Activated effector memory CD4-positive, alpha-beta T cell treated with Interleukin-2 at 50 U/mL for 16 hours (primary cell): ENCODE measurements around the gene MLLT3.

ENCODE experiments used
- DNase-seq: peaks from one replicate; pipeline ENCODE4 v3.0.0-alpha.2; 2020

MLLT3 gene

GRCh38 chr9:20553558-20554149, 68.6 kb downstream of the MLLT3 start:
- no peak for DNase-seq

GRCh38 chr9:20552874-20553557, 69.3 kb downstream of the MLLT3 start:
- DNase-seq: no peak

- no peak for DNase-seq
Measured at GRCh38 chr9:20551835-20552234, 70.5 kb downstream of the MLLT3 start.

DNA sequence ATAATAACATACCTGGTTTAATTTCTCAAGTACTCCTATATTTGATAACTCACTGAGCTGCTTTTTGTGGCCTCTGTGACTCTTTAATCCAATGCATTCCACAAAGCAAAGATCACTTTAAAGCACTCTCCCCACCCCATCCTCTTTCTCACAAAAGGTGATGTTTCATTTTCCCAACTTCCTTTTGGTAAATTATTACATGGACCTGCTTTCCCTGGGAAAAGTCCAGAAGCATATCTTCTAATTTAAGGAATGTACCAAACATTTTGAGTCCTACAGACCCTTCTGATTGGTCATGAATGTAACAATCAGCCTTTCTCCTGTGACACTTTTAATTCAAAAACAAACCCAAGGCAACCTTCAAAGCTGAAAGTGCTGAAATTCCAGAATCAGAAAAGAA, 71.1 kb downstream of the MLLT3 start:
- no peak for DNase-seq

- DNase-seq: no peak
Measured at GRCh38 chr9:20550326-20550725, 72.0 kb downstream of the MLLT3 start.

DNA sequence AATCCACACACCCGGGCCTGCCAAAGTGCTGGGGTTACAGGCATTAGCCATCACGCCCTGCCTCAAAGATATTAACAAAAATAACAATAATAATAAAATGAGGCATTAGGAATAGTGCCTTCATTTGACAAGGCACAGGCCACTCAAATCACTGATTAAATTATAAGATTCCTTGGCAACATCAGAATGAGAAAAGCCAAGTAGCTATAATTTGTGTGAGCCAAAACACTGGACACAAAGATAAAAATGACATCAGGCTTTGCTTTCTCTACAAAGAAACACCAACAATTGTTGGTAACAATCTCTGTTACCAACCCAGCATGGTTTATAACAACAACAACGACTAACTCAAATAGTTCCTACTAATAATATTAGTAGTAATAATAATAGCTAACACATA, 73.2 kb downstream of the MLLT3 start:
- no peak for DNase-seq

DNA sequence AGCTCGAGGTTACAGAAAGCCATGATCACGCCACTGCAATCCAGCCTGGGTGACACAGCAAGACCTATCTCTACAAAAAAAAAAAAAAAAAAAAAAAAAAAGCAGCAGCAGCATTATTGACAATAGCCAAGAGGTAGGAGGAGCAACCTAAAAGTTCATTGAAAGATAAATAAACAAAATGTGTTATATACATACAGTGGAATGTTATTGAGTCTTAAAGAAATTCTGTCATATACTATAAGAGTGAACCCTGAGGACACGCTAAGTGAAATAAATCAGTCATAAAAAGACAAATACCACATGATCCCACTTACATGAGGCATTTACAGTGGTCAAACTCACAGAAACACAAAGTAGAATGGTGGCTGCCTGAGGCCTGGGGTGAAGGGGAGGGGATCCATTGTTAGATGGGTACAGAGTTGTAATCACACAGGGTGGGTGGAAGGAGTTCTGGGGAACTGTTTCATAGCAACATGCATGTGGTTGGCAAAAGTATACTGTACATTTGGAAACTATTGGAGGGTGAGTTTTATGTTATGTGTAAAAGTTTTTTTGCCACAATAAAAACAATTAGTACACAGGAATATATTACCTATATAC, 77.2 kb downstream of the MLLT3 start:
- no peak for DNase-seq

GRCh38 chr9:20540169-20540863, 82.0 kb downstream of the MLLT3 start:
- DNase-seq: no peak

DNA sequence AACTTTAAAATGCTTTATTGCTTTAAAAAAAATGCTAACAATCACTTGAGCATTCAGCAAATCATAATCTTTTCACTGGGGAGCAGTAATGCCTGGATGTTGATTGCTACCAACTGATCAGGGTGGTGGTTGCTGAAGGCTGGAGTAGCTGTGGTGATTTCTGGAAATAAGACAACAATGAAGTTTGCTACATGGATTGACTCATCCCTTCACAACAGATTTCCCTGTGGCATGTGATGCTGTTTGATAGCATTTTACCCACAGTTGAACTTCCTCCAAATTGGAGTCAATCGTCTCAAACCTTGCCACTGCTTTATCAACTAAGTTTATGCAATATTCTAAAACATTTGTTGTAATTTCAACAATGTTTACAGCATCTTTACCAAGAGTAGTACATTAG, 83.3 kb downstream of the MLLT3 start:
- no peak for DNase-seq

DNA sequence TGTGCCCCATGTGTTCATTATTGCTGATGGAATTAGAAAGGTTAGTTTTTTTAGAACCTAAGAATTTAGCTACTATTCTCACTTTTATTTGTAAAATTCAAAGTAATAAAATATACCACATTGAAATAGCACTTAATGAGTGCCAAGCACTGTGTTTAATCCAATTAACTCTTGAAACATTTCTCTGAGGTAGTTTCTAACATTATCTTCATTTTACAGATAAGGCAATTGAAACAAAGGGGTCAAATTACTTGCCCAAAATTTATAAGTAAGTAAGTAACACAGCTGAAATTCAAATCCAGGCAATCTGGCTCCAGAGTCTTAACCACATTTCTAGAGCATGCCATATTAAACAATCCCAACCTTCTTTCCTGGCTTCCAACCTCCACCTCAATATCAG, 84.2 kb downstream of the MLLT3 start:
- DNase-seq: no peak

- DNase-seq: no peak
Measured at GRCh38 chr9:20537294-20537693, 85.0 kb downstream of the MLLT3 start.

DNA sequence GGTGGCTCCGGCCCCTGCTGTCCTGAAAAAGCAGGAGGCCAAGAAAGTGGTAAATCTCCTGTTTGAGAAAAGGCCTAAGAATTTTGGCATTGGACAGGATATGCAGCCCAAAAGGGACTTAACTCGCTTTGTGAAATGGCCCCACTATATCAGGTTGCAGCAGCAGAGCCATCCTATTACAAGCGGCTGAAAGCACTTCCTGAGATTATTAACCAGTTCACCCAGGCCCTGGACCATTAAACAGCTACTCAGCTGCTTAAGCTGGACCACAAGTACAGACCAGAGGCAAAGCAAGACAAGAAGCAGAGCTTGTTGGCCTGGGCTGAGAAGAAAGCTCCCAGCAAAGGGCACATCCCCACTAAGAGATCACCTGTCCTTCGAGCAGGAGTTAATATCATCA, 89.7 kb downstream of the MLLT3 start:
- no peak for DNase-seq

GRCh38 chr9:20529837-20530236, 92.5 kb downstream of the MLLT3 start:
- no peak for DNase-seq

DNA sequence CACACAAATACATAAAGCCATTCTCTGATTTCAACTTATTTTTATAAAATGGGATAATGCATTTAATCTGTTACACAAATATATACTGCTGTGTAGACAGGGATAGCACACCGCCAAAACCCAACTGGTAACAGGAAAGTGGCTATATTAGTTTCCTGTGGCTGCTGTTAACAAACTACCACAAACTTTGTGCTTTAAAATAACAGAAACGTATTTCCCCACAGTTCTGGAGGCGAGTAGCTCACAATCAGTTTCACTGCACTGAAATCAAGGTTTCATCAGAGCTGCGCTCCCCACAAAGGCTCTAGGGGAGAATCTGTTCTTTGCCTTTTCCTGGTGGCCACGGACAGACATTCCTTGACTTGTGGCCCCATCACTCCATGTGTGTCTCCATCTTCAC, 94.0 kb downstream of the MLLT3 start:
- no peak for DNase-seq

DNA sequence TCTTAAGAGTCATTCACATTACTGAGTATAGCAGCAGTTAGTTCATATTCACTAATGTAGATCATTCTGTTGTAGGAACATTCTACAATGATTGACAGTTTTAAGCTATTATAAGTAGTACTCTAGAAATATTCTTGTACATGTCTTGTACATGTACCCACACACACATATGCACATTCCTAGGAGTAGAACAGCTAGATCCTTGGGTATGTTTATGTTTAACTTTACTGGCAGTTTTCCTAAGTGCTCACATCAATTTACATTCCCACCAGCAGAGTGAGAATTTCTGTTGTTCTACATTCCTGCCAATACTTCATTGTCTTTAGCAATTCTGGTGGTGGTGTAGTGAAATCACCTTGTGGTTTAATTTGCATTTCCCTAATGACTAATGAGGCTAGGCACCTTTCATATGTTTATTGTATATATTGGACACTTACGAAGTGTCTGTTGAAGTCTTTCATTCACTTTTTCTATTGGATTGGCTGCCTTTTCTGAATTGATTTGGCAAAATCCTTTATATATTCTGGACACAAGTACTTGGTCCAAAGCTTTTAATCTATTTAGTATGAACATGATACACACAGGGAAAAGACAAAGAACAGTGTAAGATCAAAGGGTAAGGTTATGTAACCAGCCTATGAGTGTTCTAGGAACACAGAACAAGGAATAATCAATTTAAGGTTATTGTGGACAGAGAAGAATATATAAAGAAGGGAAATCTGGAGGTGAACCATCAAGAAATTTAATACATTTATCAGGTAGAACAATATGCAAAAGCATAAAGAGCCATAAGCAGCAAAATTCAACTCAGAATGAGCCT, 95.6 kb downstream of the MLLT3 start:
- no peak for DNase-seq

DNA sequence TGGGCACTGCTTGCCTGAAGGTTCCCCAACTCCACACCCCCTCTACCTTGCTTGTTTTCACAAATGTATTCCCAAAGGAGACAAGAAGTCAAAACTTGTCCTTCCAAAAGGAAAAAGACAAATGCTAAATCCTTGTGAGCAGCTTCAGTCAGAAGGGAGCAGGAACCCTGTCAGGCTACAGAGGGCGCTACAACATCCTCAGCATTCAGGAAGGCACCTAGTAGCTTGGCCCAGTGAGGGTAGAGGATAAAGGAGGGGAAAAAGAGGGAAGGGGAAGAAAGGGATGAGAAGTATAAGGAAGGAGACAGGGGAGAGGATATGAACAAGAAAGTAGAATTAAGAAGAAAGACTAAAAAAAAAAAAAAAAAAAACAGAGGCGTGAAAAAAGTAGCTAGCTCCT, 97.5 kb downstream of the MLLT3 start:
- DNase-seq: no peak

- no peak for DNase-seq
Measured at GRCh38 chr9:20518737-20519136, 103.6 kb downstream of the MLLT3 start.

GRCh38 chr9:20513126-20513913, 109.0 kb downstream of the MLLT3 start:
- DNase-seq: no peak

- no peak for DNase-seq
Measured at GRCh38 chr9:20512636-20513035, 109.7 kb downstream of the MLLT3 start.

DNA sequence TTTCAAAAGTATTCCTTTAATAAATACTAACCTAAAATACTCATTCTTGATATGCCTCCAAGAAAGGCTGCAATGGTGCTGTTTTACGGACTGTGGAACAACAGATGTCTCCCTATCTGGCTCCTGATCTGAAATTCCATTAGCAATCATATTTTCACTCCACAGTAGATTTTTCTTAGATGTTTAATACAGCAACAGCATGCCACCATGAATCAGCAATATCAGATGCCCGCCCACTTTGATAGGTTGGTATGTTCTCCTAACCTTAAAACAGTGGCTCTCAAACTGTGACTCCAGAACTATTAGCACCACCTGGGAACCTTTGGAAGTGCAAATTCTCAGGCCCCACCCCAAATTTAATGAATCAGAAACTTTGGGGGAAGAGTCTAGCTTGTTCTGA, 110.2 kb downstream of the MLLT3 start:
- no peak for DNase-seq

DNA sequence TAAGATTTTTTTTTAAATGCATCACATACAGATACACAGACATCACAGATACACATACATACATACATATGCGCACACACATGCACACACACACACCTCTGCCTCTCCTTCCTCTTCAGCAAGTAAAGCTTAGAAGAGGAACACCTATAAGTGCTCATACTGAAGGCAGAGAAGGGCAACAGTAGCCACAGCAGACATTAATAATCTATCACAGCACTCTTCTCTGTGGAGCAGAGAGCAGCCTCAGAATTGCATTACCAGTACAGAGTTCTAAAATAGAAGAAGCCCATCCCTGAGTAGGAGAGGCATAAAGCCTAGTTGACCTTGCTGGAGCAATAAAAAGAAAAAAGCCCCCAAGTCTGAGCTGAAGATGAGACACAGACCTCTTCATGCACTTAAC, 110.6 kb downstream of the MLLT3 start:
- DNase-seq: no peak

DNA sequence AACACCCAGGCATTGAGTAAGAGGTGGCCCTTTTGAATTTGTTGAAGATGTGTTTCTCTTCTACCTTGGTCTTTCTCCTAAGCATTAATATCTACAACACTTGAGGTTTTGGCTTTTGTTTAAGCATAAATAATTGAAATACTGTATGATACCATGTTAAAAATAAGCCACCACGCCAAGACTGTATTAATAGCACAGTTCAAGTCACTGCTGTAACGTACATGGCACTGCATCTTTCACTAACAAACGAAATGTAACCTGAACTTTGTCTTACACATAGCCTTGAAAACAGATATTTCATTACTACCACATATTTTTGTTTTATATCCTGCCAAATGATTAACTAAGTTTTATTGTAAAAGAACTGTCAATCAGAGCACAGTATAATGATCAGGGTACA, 112.8 kb downstream of the MLLT3 start:
- no peak for DNase-seq
